SK-N-SH (cell line): Measurements from ENCODE around the gene SMYD4. TPM values are rescaled to one million over a fixed set of nuclear protein-coding genes. Genes with fewer than 3 reads are reported as not detected.

Experiments
- CTCF ChIA-PET: fragments of 300-600, 350-600 bp; formaldehyde crosslinking; extraction: SDS; loops from one replicate; lab custom pipeline; 2021; lab: Yijun Ruan, JAX
- POLR2A ChIA-PET: fragments of 350-600 bp; sonication (Branson Sonifier 250); formaldehyde crosslinking; extraction: SDS; loops from one replicate; lab custom pipeline; 2020; ENCODE audit warnings: antibody characterized with exemption, inconsistent platforms; lab: Yijun Ruan, JAX
- DNase-seq: peaks from one replicate; pipeline ENCODE4 v3.0.0; 2012
- H2AFZ ChIP-seq: fragments of 200-600 bp; sonication (generic); 2 replicates; pipeline ENCODE4 v1.8.1; 2016; ENCODE audit warnings: antibody characterized with exemption, mild to moderate bottlenecking, low read depth
- H3F3A ChIP-seq: fragments of 200-600 bp; sonication (generic); replicated peaks from 2 replicates; pipeline ENCODE3; 2016; ENCODE audit warnings: antibody characterized with exemption, mild to moderate bottlenecking; ENCODE audit not compliant: insufficient read depth
- H3K27ac ChIP-seq, 2 experiments: fragments of 200-500 bp in 1 of 2; fragments of 200-600 bp in 1 of 2; sonication (Bioruptor generic) in 1 of 2; sonication (generic), shearing (Covaris generic) in 1 of 2; 2 replicates each; pipeline versions ENCODE4 v1.5.1 to v1.6.1; 2014 to 2016; ENCODE audit warnings: low read depth in 2 of 2, inconsistent platforms in 1 of 2, low read length in 1 of 2, mild to moderate bottlenecking in 1 of 2, mixed read lengths in 1 of 2
- H3K27me3 ChIP-seq: fragments of 200-600 bp; sonication (generic), shearing (Covaris generic); 2 replicates; pipeline ENCODE4 v1.6.1; 2016; ENCODE audit warnings: mixed run types; ENCODE audit not compliant: insufficient read depth
- H3K36me3 ChIP-seq, 2 experiments: fragments of 200-500 bp in 1 of 2; fragments of 200-600 bp in 1 of 2; sonication (Bioruptor generic) in 1 of 2; sonication (generic) in 1 of 2; replicated peaks in 1 of 2; 2 replicates each; pipeline versions ENCODE3 to v1.5.1; 2014 to 2016; ENCODE audit warnings: low read length in 1 of 2, mild to moderate bottlenecking in 1 of 2; ENCODE audit not compliant: insufficient read depth in 2 of 2, control insufficient read depth in 1 of 2
- H3K4me1 ChIP-seq, 2 experiments: fragments of 200-500 bp in 1 of 2; fragments of 200-600 bp in 1 of 2; sonication (Bioruptor generic) in 1 of 2; sonication (generic), shearing (Covaris generic) in 1 of 2; 2 replicates each; pipeline versions ENCODE4 v1.5.1 to v1.6.1; 2014 to 2016; ENCODE audit warnings: low read depth in 1 of 2, low read length in 1 of 2, mixed run types in 1 of 2; ENCODE audit not compliant: insufficient read depth in 2 of 2, control insufficient read depth in 1 of 2
- H3K4me2 ChIP-seq: fragments of 200-600 bp; sonication (generic), shearing (Covaris generic); 2 replicates; pipeline ENCODE4 v1.6.1; 2017; ENCODE audit warnings: mixed run types
- H3K4me3 ChIP-seq, 2 experiments: fragments of 200-500 bp in 1 of 2; fragments of 200-600 bp in 1 of 2; sonication (Bioruptor generic) in 1 of 2; sonication (generic), shearing (Covaris generic) in 1 of 2; 2 replicates each; pipeline versions ENCODE4 v1.5.1 to v1.8.1; 2014 to 2016; ENCODE audit warnings: low read depth in 2 of 2, inconsistent platforms in 1 of 2, low read length in 1 of 2, mild to moderate bottlenecking in 1 of 2, mixed read lengths in 1 of 2, moderate library complexity in 1 of 2
- H3K79me2 ChIP-seq: fragments of 200-600 bp; sonication (generic); 2 replicates; pipeline ENCODE4 v1.8.1; 2017; ENCODE audit warnings: mild to moderate bottlenecking; ENCODE audit not compliant: insufficient read depth
- H3K9ac ChIP-seq: fragments of 200-600 bp; sonication (generic); 2 replicates; pipeline ENCODE4 v1.6.1; 2017; ENCODE audit warnings: mixed run types
- H3K9me2 ChIP-seq: fragments of 200-600 bp; sonication (generic); 2 replicates; pipeline ENCODE4 v1.6.1; 2017; ENCODE audit warnings: mixed run types
- H3K9me3 ChIP-seq: fragments of 200-600 bp; sonication (generic); 2 replicates; pipeline ENCODE4 v1.6.1; 2017; ENCODE audit warnings: mixed run types, mild to moderate bottlenecking, moderate library complexity
- H4K20me1 ChIP-seq: fragments of 200-600 bp; sonication (generic); 2 replicates; pipeline ENCODE4 v1.6.1; 2017; ENCODE audit warnings: mild to moderate bottlenecking, mixed run types; ENCODE audit not compliant: insufficient read depth
- CHD2 ChIP-seq: fragments of 150-350 bp; IDR thresholded peaks from 2 replicates; pipeline ENCODE4 v1.6.1; 2018; ENCODE audit warnings: low read length; ENCODE audit not compliant: partially characterized antibody
- EP300 ChIP-seq, 2 experiments: IDR thresholded peaks; 2 replicates each; pipeline versions ENCODE4 v1.4.0 to v1.6.1; 2012; ENCODE audit warnings: borderline replicate concordance in 1 of 2, low read depth in 1 of 2, low read length in 1 of 2
- FOSL2 ChIP-seq: IDR thresholded peaks from 2 replicates; pipeline ENCODE4 v1.4.0; 2012; ENCODE audit warnings: low read depth, mild to moderate bottlenecking, moderate library complexity, borderline replicate concordance
- FOXJ3 ChIP-seq: sonication (generic); formaldehyde crosslinking; IDR thresholded peaks from 2 replicates; pipeline ENCODE4 v1.5.1; 2020; ENCODE audit warnings: mild to moderate bottlenecking, missing genetic modification reagents
- FOXM1 ChIP-seq: IDR thresholded peaks from 2 replicates; pipeline ENCODE4 v1.4.0; 2012; ENCODE audit warnings: low read depth, mild to moderate bottlenecking
- GABPA ChIP-seq: IDR thresholded peaks from 2 replicates; pipeline ENCODE4 v1.4.0; 2012; ENCODE audit warnings: low read depth, mild to moderate bottlenecking
- GATA2 ChIP-seq: sonication (generic); formaldehyde crosslinking; IDR thresholded peaks from 2 replicates; pipeline ENCODE4 v1.5.0; 2020; ENCODE audit warnings: mild to moderate bottlenecking, missing genetic modification reagents
- JUND ChIP-seq: IDR thresholded peaks from 2 replicates; pipeline ENCODE4 v1.4.0; 2012
- NFIC ChIP-seq: IDR thresholded peaks from 2 replicates; pipeline ENCODE4 v1.4.0; 2012; ENCODE audit warnings: borderline replicate concordance
- RCOR1 ChIP-seq: fragments of 150-350 bp; IDR thresholded peaks from 2 replicates; pipeline ENCODE4 v1.6.1; 2017; ENCODE audit warnings: antibody characterized with exemption, low read length
- RFX5 ChIP-seq: IDR thresholded peaks from 2 replicates; pipeline ENCODE4 v1.6.1; 2012; ENCODE audit warnings: mild to moderate bottlenecking, improper control_type of control experiment, low read length
- SIN3A ChIP-seq: IDR thresholded peaks from 2 replicates; pipeline ENCODE4 v1.6.1; 2012; ENCODE audit warnings: low read depth, mild to moderate bottlenecking, low read length, moderate library complexity, borderline replicate concordance
- SMC3 ChIP-seq: IDR thresholded peaks from 2 replicates; pipeline ENCODE4 v1.6.1; 2012; ENCODE audit warnings: low read depth, low read length, improper control_type of control experiment
- TCF12 ChIP-seq: IDR thresholded peaks from 2 replicates; pipeline ENCODE4 v1.4.0; 2012
- whole genome bisulfite sequencing: methylation state at CpG from one replicate; pipeline ENCODE4 v1.1.6; 2017; ENCODE audit warnings: low lambda C conversion rate; 5-methylcytosine and 5-hydroxymethylcytosine counted together
- polyA plus RNA-seq, 3 experiments: library from polyadenylated mRNA; depleted of rRNA; stranded (reverse); fragments of >200 nt; gene quantifications; 2 replicates each; pipeline ENCODE4 v1.2.3, GENCODE V29; 2012
- TF ChIP-seq, protein P1 (sequence below): IDR thresholded peaks from 2 replicates; pipeline ENCODE4; 2012
- TF ChIP-seq, protein P2 (sequence below): IDR thresholded peaks from 2 replicates; pipeline ENCODE4 v1.4.0; 2012; ENCODE audit warnings: low read depth
- TF ChIP-seq, protein P3 (sequence below): fragments of 200-600 bp; sonication (generic); IDR thresholded peaks from 2 replicates; pipeline ENCODE4 v1.6.1; 2017; ENCODE audit warnings: antibody characterized with exemption, mild to moderate bottlenecking, moderate library complexity
- TF ChIP-seq, protein P4 (sequence below): fragments of 150-350 bp; IDR thresholded peaks from 2 replicates; pipeline ENCODE4 v1.6.1; 2016; ENCODE audit warnings: mild to moderate bottlenecking, low read depth, low read length

The SMYD4 gene
- polyA plus RNA-seq, 1 of the 3 experiments (the other 2 are of a cell fraction), result 4.9 TPM

DNA sequence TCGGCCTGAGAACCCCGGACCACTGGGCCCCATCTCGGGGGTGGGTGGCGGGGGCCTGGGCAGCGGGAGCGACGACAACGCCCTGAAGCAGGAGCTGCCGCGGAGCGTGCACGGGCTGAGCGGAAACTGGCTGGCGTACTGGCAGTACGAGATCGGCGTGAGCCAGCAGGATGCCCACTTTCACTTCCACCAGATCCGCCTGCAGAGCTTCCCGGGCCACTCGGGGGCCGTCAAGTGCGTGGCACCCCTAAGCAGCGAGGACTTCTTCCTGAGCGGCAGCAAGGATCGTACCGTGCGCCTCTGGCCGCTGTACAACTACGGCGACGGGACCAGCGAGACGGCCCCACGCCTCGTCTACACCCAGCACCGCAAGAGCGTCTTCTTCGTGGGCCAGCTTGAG lies 95.9 kb downstream of the SMYD4 start:
- Histone ChIP-seq H3K9me2 (no peaks in the 10 kb centered on the region), H3K9ac (no peak overlapping the region), H4K20me1 (no peaks in the 10 kb centered on the region), H3K36me3 (peaks cover 0 to 21% of the 10 kb centered on the region in 2 experiments), H3K4me3 (no peak overlapping the region), H3K4me2 (no peak overlapping the region), H2AFZ (no peak overlapping the region), H3K79me2 (no peaks in the 10 kb centered on the region), H3K27ac (no peak overlapping the region)
- peak; percentile 19 for DNase-seq
- POLR2A ChIA-PET, result interaction anchor here (0.6 kb wide), 1 partner anchor 341 kb away, joined by 4 read pairs; no protein-coding TSS in a partner anchor
- CTCF ChIA-PET, result interaction anchor here (0.9 to 1.3 kb wide), 2 partner anchors 14 to 37 kb away, joined by 3 to 5 read pairs; no protein-coding TSS in a partner anchor
- TF ChIP-seq JUND, result no peak
- TF ChIP-seq, all 33 proteins: peak for 0
- no peaks in the 10 kb centered on the region; a peak in 1 of 4 replicates for H3K4me1 ChIP-seq
- no peaks in the 10 kb centered on the region for H3K27me3 ChIP-seq
- over 99% methylated on average over 22 of the region's 38 CpGs for WGBS
- H3K9me3 ChIP-seq, result no peaks in the 10 kb centered on the region
- H3F3A ChIP-seq, result no peaks in the 10 kb centered on the region

DNA sequence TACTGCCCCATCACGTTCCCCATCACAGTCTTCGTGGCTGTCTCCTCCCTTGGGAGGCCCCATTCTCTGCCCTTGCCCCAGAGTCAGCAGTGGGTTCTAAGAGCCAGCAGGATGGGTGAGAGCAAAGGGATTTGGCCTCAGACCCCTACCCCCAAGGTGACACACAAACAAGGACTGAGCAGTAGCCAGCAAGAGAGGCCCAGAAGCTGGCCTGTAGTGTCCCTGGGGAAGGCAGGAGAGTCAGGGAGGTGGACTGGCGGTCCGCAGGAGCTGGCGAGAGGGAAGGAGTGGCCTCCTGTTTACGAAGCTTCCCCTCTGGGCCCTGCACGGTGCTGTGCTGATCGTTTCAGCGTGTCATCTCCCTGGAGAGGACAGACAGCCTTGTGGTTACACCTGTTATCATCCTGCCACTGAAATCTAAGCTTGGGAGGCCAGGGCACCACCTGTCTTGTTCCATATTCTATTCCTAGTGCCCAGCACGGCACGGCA lies 96.8 kb downstream of the SMYD4 start:
- Histone ChIP-seq H2AFZ (no peak overlapping the region), H3K9me2 (no peaks in the 10 kb centered on the region), H3K4me1 (no peaks in the 10 kb centered on the region; a peak in 1 of 4 replicates), H3K9me3 (no peaks in the 10 kb centered on the region), H3K79me2 (no peaks in the 10 kb centered on the region), H4K20me1 (no peaks in the 10 kb centered on the region), H3F3A (no peaks in the 10 kb centered on the region), H3K36me3 (peaks cover 0 to 26% of the 10 kb centered on the region in 2 experiments), H3K9ac (no peak overlapping the region), H3K4me2 (no peak overlapping the region), H3K27me3 (no peaks in the 10 kb centered on the region), H3K4me3 (no peak overlapping the region), H3K27ac (no peak overlapping the region)
- 93% methylated on average over 11 of the region's 11 CpGs for WGBS
- ChIA-PET CTCF (interaction anchor here (0.9 to 1.6 kb wide), 4 partner anchors 13 to 51 kb away, joined by 3 to 5 read pairs (median 4); no protein-coding TSS in a partner anchor), POLR2A (interaction anchor here (0.7 kb wide), 1 partner anchor 16 kb away, joined by 4 read pairs; no protein-coding TSS in a partner anchor)
- TF ChIP-seq SMC3, result no peak
- TF ChIP-seq TCF12, result no peak
- no peak for TF ChIP-seq NFIC
- TF ChIP-seq, protein P1, sequence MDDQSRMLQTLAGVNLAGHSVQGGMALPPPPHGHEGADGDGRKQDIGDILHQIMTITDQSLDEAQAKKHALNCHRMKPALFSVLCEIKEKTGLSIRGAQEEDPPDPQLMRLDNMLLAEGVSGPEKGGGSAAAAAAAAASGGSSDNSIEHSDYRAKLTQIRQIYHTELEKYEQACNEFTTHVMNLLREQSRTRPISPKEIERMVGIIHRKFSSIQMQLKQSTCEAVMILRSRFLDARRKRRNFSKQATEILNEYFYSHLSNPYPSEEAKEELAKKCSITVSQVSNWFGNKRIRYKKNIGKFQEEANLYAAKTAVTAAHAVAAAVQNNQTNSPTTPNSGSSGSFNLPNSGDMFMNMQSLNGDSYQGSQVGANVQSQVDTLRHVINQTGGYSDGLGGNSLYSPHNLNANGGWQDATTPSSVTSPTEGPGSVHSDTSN, result no peak
- TF ChIP-seq JUND, result no peak
- TF ChIP-seq, protein P2, sequence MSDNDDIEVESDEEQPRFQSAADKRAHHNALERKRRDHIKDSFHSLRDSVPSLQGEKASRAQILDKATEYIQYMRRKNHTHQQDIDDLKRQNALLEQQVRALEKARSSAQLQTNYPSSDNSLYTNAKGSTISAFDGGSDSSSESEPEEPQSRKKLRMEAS, result no peak
- TF ChIP-seq CHD2, result no peak
- TF ChIP-seq GATA2 (CRISPR knock-in tag), result no peak
- DNase-seq, result no peak

DNA sequence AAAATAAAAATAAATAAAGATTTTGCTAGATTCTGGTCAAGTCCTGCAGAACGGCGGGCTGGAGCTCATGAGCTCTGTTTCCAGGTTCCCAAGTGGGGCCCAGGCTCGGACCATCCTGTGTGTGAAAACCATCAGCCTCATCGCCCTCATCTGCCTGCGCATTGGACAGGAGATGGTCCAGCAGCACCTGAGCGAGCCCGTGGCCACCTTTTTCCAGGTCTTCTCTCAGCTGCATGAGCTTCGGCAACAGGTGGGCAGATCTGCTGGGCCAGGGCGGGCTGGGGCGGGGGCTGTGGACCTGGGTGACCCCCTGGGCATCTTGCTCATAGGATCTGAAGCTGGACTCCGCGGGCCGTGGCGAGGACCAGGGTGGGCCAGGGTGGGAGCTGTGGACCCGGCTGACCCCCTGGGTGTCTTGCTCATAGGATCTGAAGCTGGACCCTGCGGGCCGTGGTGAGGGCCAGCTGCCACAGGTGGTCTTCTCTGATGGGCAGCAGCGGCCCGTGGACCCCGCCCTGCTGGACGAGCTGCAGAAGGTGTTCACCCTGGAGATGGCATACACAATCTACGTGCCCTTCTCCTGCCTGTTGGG lies 97.4 kb downstream of the SMYD4 start:
- Histone ChIP-seq H3K4me2 (no peak overlapping the region), H3K79me2 (no peaks in the 10 kb centered on the region), H3K27ac (no peak overlapping the region), H3K9me2 (no peaks in the 10 kb centered on the region), H3K4me3 (no peak overlapping the region), H2AFZ (no peak overlapping the region), H3K4me1 (no peaks in the 10 kb centered on the region; a peak in 1 of 4 replicates), H4K20me1 (no peaks in the 10 kb centered on the region), H3K36me3 (peaks cover 0 to 29% of the 10 kb centered on the region in 2 experiments), H3F3A (no peaks in the 10 kb centered on the region), H3K9me3 (no peaks in the 10 kb centered on the region), H3K9ac (no peak overlapping the region), H3K27me3 (no peaks in the 10 kb centered on the region)
- ChIA-PET CTCF (interaction anchor here (1.4 to 1.6 kb wide), 2 partner anchors 31 to 51 kb away, joined by 4 to 5 read pairs; no protein-coding TSS in a partner anchor), POLR2A (no interaction called here)
- DNase-seq, result no peak
- 94% methylated on average over 16 of the region's 22 CpGs for WGBS
- TF ChIP-seq EP300 (IDR thresholded peaks at IDR 0.05; ENCODE audit: borderline replicate concordance in 1 of 2, low read depth in 1 of 2, low read length in 1 of 2) (no peak), FOXJ3 (no peak), FOSL2 (no peak), SIN3A (no peak), CHD2 (no peak), RFX5 (no peak), TCF12 (no peak), RCOR1 (no peak), FOXM1 (no peak), GABPA (no peak)
- TF ChIP-seq, protein P3, sequence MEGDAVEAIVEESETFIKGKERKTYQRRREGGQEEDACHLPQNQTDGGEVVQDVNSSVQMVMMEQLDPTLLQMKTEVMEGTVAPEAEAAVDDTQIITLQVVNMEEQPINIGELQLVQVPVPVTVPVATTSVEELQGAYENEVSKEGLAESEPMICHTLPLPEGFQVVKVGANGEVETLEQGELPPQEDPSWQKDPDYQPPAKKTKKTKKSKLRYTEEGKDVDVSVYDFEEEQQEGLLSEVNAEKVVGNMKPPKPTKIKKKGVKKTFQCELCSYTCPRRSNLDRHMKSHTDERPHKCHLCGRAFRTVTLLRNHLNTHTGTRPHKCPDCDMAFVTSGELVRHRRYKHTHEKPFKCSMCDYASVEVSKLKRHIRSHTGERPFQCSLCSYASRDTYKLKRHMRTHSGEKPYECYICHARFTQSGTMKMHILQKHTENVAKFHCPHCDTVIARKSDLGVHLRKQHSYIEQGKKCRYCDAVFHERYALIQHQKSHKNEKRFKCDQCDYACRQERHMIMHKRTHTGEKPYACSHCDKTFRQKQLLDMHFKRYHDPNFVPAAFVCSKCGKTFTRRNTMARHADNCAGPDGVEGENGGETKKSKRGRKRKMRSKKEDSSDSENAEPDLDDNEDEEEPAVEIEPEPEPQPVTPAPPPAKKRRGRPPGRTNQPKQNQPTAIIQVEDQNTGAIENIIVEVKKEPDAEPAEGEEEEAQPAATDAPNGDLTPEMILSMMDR, result no peak
- TF ChIP-seq, protein P4, sequence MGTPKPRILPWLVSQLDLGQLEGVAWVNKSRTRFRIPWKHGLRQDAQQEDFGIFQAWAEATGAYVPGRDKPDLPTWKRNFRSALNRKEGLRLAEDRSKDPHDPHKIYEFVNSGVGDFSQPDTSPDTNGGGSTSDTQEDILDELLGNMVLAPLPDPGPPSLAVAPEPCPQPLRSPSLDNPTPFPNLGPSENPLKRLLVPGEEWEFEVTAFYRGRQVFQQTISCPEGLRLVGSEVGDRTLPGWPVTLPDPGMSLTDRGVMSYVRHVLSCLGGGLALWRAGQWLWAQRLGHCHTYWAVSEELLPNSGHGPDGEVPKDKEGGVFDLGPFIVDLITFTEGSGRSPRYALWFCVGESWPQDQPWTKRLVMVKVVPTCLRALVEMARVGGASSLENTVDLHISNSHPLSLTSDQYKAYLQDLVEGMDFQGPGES, result no peak
